IMR-90 (cell line): ENCODE measurements around the gene PLD6. TPM values are rescaled to one million over a fixed set of nuclear protein-coding genes. Genes with fewer than 3 reads are reported as not detected.

Experiments used
- ATAC-seq: fragments of 200-7000 bp; cut with Tn5 transposase; 2 replicates; pipeline ENCODE4 v1.9.1; 2020; ENCODE audit warnings: low read depth, mild to moderate bottlenecking, moderate library complexity
- BruUV-seq: library from RNA; stranded (reverse); fragments of 400-500 nt; replicated peaks from 2 replicates; lab custom pipeline; 2021; lab: Mats Ljungman, UMichigan
- CTCF ChIA-PET: fragments of 300-600 bp; formaldehyde crosslinking; extraction: SDS; loops from one replicate; lab custom pipeline; 2021; ENCODE audit warnings: antibody characterized with exemption; lab: Yijun Ruan, JAX
- POLR2A ChIA-PET: fragments of 300-600 bp; sonication (Branson Sonifier 250); formaldehyde crosslinking; loops from one replicate; lab custom pipeline; 2022; ENCODE audit warnings: antibody characterized with exemption; ENCODE audit not compliant: unreplicated experiment; lab: Charles Lee
- DNase-seq: peaks from one replicate; pipeline ENCODE4 v3.0.0; 2013
- H2AFZ ChIP-seq: replicated peaks from 2 replicates; pipeline ENCODE3; 2013; ENCODE audit warnings: low read length, mild to moderate bottlenecking; ENCODE audit not compliant: poor library complexity
- H2AK5ac ChIP-seq: 2 replicates; pipeline ENCODE4 v1.6.1; 2013; ENCODE audit warnings: low read depth, low read length, inconsistent platforms
- H2AK9ac ChIP-seq: replicated peaks from 2 replicates; pipeline ENCODE3; 2013; ENCODE audit warnings: mild to moderate bottlenecking, low read depth, low read length, moderate library complexity; ENCODE audit not compliant: poor library complexity
- H2BK120ac ChIP-seq: 2 replicates; pipeline ENCODE4 v1.6.1; 2013; ENCODE audit warnings: low read depth, low read length, inconsistent platforms
- H2BK15ac ChIP-seq: 3 replicates; pipeline ENCODE4 v1.6.1; 2013; ENCODE audit warnings: low read depth, low read length, inconsistent platforms
- H2BK20ac ChIP-seq: 2 replicates; pipeline ENCODE4 v1.6.1; 2013; ENCODE audit warnings: low read depth, mild to moderate bottlenecking, inconsistent platforms, low read length, moderate library complexity
- H2BK5ac ChIP-seq: 2 replicates; pipeline ENCODE4 v1.6.1; 2013; ENCODE audit warnings: mild to moderate bottlenecking, low read depth, low read length, inconsistent platforms; ENCODE audit not compliant: poor library complexity, severe bottlenecking
- H3K14ac ChIP-seq: replicated peaks from 2 replicates; pipeline ENCODE4 v1.6.1; 2013; ENCODE audit warnings: low read depth, low read length, inconsistent platforms
- H3K18ac ChIP-seq: 2 replicates; pipeline ENCODE4 v1.6.1; 2013; ENCODE audit warnings: low read depth, low read length, control low read depth
- H3K23ac ChIP-seq: 2 replicates; pipeline ENCODE4 v1.6.1; 2013; ENCODE audit warnings: low read depth, low read length, inconsistent platforms
- H3K27ac ChIP-seq: 2 replicates; pipeline ENCODE4 v1.5.1; 2013; ENCODE audit warnings: mild to moderate bottlenecking, control low read depth, low read length; ENCODE audit not compliant: insufficient read depth
- H3K27me3 ChIP-seq: 2 replicates; pipeline ENCODE4 v1.6.1; 2013; ENCODE audit warnings: low read length; ENCODE audit not compliant: control insufficient read depth, insufficient read depth
- H3K36me3 ChIP-seq: 2 replicates; pipeline ENCODE4 v1.6.1; 2013; ENCODE audit warnings: low read length, mixed read lengths; ENCODE audit not compliant: control insufficient read depth, insufficient read depth
- H3K4ac ChIP-seq: 2 replicates; pipeline ENCODE4 v1.6.1; 2013; ENCODE audit warnings: low read depth, low read length, inconsistent platforms
- H3K4me1 ChIP-seq: 2 replicates; pipeline ENCODE4 v1.6.1; 2013; ENCODE audit warnings: low read length, mixed read lengths; ENCODE audit not compliant: control insufficient read depth, insufficient read depth
- H3K4me2 ChIP-seq: 2 replicates; pipeline ENCODE4 v1.6.1; 2013; ENCODE audit warnings: low read depth, mild to moderate bottlenecking, control low read depth, low read length, moderate library complexity
- H3K4me3 ChIP-seq: 2 replicates; pipeline ENCODE4 v1.5.1; 2013; ENCODE audit warnings: low read depth, mild to moderate bottlenecking, control low read depth, low read length, moderate library complexity; ENCODE audit not compliant: insufficient read depth
- H3K56ac ChIP-seq: 2 replicates; pipeline ENCODE4 v1.6.1; 2013; ENCODE audit warnings: low read length, inconsistent platforms; ENCODE audit not compliant: insufficient read depth; ENCODE audit errors: extremely low read depth
- H3K79me1 ChIP-seq, 2 experiments: 2 replicates each; pipeline ENCODE4 v1.6.1; 2013; ENCODE audit warnings: low read length in 2 of 2, inconsistent platforms in 1 of 2, low read depth in 1 of 2
- H3K9ac ChIP-seq: 2 replicates; pipeline ENCODE4 v1.6.1; 2013; ENCODE audit warnings: low read depth, low read length, control low read depth
- H3K9me1 ChIP-seq: 2 replicates; pipeline ENCODE4 v1.6.1; 2013; ENCODE audit warnings: low read length, inconsistent platforms; ENCODE audit not compliant: insufficient read depth
- H3K9me3 ChIP-seq: 2 replicates; pipeline ENCODE4 v1.6.1; 2013; ENCODE audit warnings: low read length; ENCODE audit not compliant: control insufficient read depth, insufficient read depth
- H4K20me1 ChIP-seq: 2 replicates; pipeline ENCODE4 v1.6.1; 2013; ENCODE audit warnings: low read length, inconsistent platforms; ENCODE audit not compliant: insufficient read depth
- H4K5ac ChIP-seq: 2 replicates; pipeline ENCODE4 v1.6.1; 2013; ENCODE audit warnings: mild to moderate bottlenecking, low read depth, low read length, control low read depth
- H4K8ac ChIP-seq, 2 experiments: 2 replicates each; pipeline ENCODE4 v1.6.1; 2013; ENCODE audit warnings: low read depth in 2 of 2, low read length in 2 of 2, control low read depth in 1 of 2, inconsistent platforms in 1 of 2
- H4K91ac ChIP-seq: 2 replicates; pipeline ENCODE4 v1.6.1; 2013; ENCODE audit warnings: low read depth, low read length, inconsistent platforms; ENCODE audit not compliant: insufficient read depth
- BHLHE40 ChIP-seq: fragments of 150-350 bp; IDR thresholded peaks from 2 replicates; pipeline ENCODE4 v1.6.1; 2016; ENCODE audit warnings: mild to moderate bottlenecking, low read depth, low read length
- CHD1 ChIP-seq: IDR thresholded peaks from 2 replicates; pipeline ENCODE4 v1.6.1; 2012; ENCODE audit warnings: low read depth, low read length, improper control_type of control experiment
- MAFK ChIP-seq: IDR thresholded peaks from 2 replicates; pipeline ENCODE4 v1.6.1; 2012; ENCODE audit warnings: low read depth, low read length, improper control_type of control experiment
- MAZ ChIP-seq: IDR thresholded peaks from 2 replicates; pipeline ENCODE4 v1.6.1; 2012; ENCODE audit warnings: low read depth, mild to moderate bottlenecking, low read length, improper control_type of control experiment, moderate library complexity, borderline replicate concordance
- NFE2L2 ChIP-seq: fragments of 150-350 bp; IDR thresholded peaks from 2 replicates; pipeline ENCODE4 v1.6.1; 2016; ENCODE audit warnings: low read depth, mild to moderate bottlenecking, low read length
- POLR2A ChIP-seq: IDR thresholded peaks from 2 replicates; pipeline ENCODE4 v1.6.1; 2012; ENCODE audit warnings: mild to moderate bottlenecking, low read depth, low read length
- RAD21 ChIP-seq: IDR thresholded peaks from 2 replicates; pipeline ENCODE4 v1.6.1; 2012; ENCODE audit warnings: low read length, improper control_type of control experiment
- RFX5 ChIP-seq: IDR thresholded peaks from 2 replicates; pipeline ENCODE4 v1.8.0; 2012; ENCODE audit warnings: low read depth, mild to moderate bottlenecking, low read length, moderate library complexity
- SMC3 ChIP-seq: fragments of 150-350 bp; IDR thresholded peaks from 2 replicates; pipeline ENCODE4 v1.6.1; 2016; ENCODE audit warnings: low read depth, mild to moderate bottlenecking, antibody characterized with exemption, low read length, moderate library complexity
- WGBS, 2 experiments: methylation state at CpG; one replicate each; pipeline versions ENCODE4 v1.1.5 to v1.1.7; 2013; ENCODE audit warnings: missing lambda C conversion rate in 2 of 2; ENCODE audit not compliant: insufficient read length in 1 of 2; ENCODE audit errors: extremely low coverage in 2 of 2; 5-methylcytosine and 5-hydroxymethylcytosine counted together
- dilution Hi-C: fragments of 300-500 bp; cut with HindIII; formaldehyde crosslinking; loops from one replicate; pipeline ENCODE4 v1.14.3; 2018; ENCODE audit warnings: low sequenced_read_pairs; ENCODE audit not compliant: unreplicated experiment
- in situ Hi-C: fragments of 300-500 bp; cut with MboI; formaldehyde crosslinking; loops from 3 replicates; pipeline ENCODE4 v1.14.3; 2019; ENCODE audit warnings: low sequenced_read_pairs, inconsistent platforms, mixed read lengths
- intact Hi-C: fragments of 100-400 bp; cut with micrococcal nuclease; formaldehyde crosslinking; loops from 2 replicates; pipeline ENCODE4 v1.10.0; 2022
- polyA plus RNA-seq, 3 experiments: library from polyadenylated mRNA; depleted of rRNA; stranded (reverse); fragments of >200 nt; gene quantifications; 2 replicates each; pipeline ENCODE4 v1.2.3, GENCODE V29; 2012; ENCODE audit warnings: low replicate concordance in 1 of 3
- total RNA-seq: library from RNA; depleted of rRNA; stranded (reverse); fragments of >200 nt; gene quantifications from 2 replicates; pipeline ENCODE4 v1.2.3, GENCODE V29; 2012
- TF ChIP-seq, protein P1 (sequence below): fragments of 150-350 bp; IDR thresholded peaks from 2 replicates; pipeline ENCODE4 v1.6.1; 2016; ENCODE audit warnings: low read depth, mild to moderate bottlenecking, low read length, moderate library complexity, borderline replicate concordance
- TF ChIP-seq, protein P2 (sequence below): fragments of 150-350 bp; IDR thresholded peaks from 2 replicates; pipeline ENCODE4 v1.6.1; 2017; ENCODE audit warnings: mild to moderate bottlenecking, antibody characterized with exemption, low read length, low read depth

Gene PLD6
- total and polyA plus RNA-seq, 2 of the 4 experiments (the other 2 are of a cell fraction), result 1.1 to 1.5 TPM

DNA sequence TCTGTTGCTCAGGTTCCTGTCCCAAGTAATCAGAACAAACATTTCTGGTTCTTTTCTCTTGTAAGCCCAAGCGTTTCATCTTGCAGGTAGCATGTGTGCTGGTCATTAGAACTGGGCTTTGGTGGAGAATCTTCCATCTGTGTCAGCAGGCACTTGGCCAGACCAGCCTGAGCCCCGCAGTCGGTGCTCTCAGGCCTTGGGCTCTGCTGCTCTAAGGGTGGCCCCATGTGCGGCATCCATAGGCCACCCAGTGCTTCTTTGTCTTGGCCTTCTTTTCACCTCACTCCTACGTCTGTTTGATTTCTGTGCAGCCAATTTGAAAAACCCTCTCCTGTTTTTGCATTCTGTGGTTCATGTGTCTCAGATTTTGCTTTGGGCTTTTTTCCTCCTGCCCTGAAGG lies 51.6 kb downstream of the PLD6 start:
- H2BK20ac ChIP-seq, result no peak overlapping the region
- peaks cover 71% of the 10 kb centered on the region for H3K36me3 ChIP-seq
- no peak overlapping the region for H3K4ac ChIP-seq
- no peak overlapping the region for H4K8ac ChIP-seq
- no peak overlapping the region for H3K56ac ChIP-seq
- in situ Hi-C loops, result no loop called here
- H3K23ac ChIP-seq, result no peak overlapping the region
- no peak overlapping the region for H3K9ac ChIP-seq
- peaks cover 29% of the 10 kb centered on the region for H3K4me1 ChIP-seq
- ATAC-seq (no peak), DNase-seq (no peak)
- no peak overlapping the region for H3K14ac ChIP-seq
- no peak overlapping the region for H3K18ac ChIP-seq
- no peaks in the 10 kb centered on the region for H3K27me3 ChIP-seq
- no TSS peak for BruUV-seq
- H2AK9ac ChIP-seq, result no peak overlapping the region
- no peak overlapping the region for H3K4me2 ChIP-seq
- no peaks in the 10 kb centered on the region for H3K9me3 ChIP-seq
- no peak overlapping the region for H2AFZ ChIP-seq
- H2BK5ac ChIP-seq, result no peak overlapping the region
- H3K79me1 ChIP-seq, result peaks cover 37 to 78% of the 10 kb centered on the region in 2 experiments
- intact Hi-C loops, result loop anchor here (5.0 kb wide), 1 partner anchor 112 kb away; the partner anchor contains the start of gene MPRIP
- H3K27ac ChIP-seq, result no peak overlapping the region
- H3K4me3 ChIP-seq, result no peak overlapping the region
- ChIA-PET CTCF (no interaction called here), POLR2A (no interaction called here)
- H3K9me1 ChIP-seq, result peaks cover 38% of the 10 kb centered on the region
- H2BK120ac ChIP-seq, result no peak overlapping the region
- dilution Hi-C loops, result no loop called here
- H4K5ac ChIP-seq, result no peak overlapping the region
- H2BK15ac ChIP-seq, result no peak overlapping the region
- H2AK5ac ChIP-seq, result no peak overlapping the region
- peaks cover 36% of the 10 kb centered on the region for H4K20me1 ChIP-seq
- TF ChIP-seq BHLHE40, result no peak
- TF ChIP-seq, protein P1, sequence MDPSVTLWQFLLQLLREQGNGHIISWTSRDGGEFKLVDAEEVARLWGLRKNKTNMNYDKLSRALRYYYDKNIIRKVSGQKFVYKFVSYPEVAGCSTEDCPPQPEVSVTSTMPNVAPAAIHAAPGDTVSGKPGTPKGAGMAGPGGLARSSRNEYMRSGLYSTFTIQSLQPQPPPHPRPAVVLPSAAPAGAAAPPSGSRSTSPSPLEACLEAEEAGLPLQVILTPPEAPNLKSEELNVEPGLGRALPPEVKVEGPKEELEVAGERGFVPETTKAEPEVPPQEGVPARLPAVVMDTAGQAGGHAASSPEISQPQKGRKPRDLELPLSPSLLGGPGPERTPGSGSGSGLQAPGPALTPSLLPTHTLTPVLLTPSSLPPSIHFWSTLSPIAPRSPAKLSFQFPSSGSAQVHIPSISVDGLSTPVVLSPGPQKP, result no peak
- no peak for TF ChIP-seq MAFK
- TF ChIP-seq MAZ, result no peak
- no peak for TF ChIP-seq RAD21
- TF ChIP-seq, protein P2, sequence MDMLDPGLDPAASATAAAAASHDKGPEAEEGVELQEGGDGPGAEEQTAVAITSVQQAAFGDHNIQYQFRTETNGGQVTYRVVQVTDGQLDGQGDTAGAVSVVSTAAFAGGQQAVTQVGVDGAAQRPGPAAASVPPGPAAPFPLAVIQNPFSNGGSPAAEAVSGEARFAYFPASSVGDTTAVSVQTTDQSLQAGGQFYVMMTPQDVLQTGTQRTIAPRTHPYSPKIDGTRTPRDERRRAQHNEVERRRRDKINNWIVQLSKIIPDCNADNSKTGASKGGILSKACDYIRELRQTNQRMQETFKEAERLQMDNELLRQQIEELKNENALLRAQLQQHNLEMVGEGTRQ, result no peak
- TF ChIP-seq NFE2L2, result no peak
- no peak for TF ChIP-seq POLR2A
- no peak for TF ChIP-seq RFX5
- no peak for TF ChIP-seq SMC3
- TF ChIP-seq CHD1, result no peak
- no peak overlapping the region for H4K91ac ChIP-seq
- 94% methylated on average over 3 of the region's 5 CpGs; no CpG with 5 or more reads in 1 of the 2 experiments for WGBS, 2 experiments
